ENCODE results near the gene MBP.

The MBP gene

DNA sequence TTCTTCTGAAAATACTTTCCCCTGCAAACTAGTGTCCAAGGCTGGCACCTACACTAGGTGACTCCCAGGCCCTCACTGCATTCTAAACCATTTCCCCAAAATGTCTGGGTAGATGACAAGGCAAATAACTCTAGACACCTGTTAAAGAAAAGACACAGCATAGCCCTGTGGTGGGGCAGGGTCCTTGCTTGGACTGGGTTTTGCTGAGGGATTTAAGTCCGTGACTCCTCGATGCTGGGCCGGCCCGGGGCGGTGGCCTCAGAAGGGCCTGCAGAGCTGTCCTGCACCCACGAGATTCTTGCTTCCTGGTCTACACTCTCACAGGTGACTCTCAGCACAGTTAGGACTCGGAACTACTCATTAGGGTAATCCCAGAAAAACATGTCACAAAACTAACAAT lies 55.2 kb downstream of the MBP start:
- TF ChIP-seq, protein P1, sequence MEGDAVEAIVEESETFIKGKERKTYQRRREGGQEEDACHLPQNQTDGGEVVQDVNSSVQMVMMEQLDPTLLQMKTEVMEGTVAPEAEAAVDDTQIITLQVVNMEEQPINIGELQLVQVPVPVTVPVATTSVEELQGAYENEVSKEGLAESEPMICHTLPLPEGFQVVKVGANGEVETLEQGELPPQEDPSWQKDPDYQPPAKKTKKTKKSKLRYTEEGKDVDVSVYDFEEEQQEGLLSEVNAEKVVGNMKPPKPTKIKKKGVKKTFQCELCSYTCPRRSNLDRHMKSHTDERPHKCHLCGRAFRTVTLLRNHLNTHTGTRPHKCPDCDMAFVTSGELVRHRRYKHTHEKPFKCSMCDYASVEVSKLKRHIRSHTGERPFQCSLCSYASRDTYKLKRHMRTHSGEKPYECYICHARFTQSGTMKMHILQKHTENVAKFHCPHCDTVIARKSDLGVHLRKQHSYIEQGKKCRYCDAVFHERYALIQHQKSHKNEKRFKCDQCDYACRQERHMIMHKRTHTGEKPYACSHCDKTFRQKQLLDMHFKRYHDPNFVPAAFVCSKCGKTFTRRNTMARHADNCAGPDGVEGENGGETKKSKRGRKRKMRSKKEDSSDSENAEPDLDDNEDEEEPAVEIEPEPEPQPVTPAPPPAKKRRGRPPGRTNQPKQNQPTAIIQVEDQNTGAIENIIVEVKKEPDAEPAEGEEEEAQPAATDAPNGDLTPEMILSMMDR (IDR thresholded peaks at IDR 0.05): no peak
- H3K9me3 Mint-ChIP-seq: no peaks in the 10 kb centered on the region
- no peak overlapping the region for H3K4me3 Mint-ChIP-seq
- no peak for DNase-seq
- H3K27ac Mint-ChIP-seq: no peak overlapping the region
- no peaks in the 10 kb centered on the region for H3K36me3 Mint-ChIP-seq (ENCODE audit: low read depth)
- H3K4me1 Mint-ChIP-seq: peaks cover 15% of the 10 kb centered on the region
- H3K27me3 Mint-ChIP-seq (ENCODE audit: low read depth, poor library complexity): peaks cover 14% of the 10 kb centered on the region

- H3K36me3 Mint-ChIP-seq (ENCODE audit: low read depth): no peaks in the 10 kb centered on the region
- H3K4me1 Mint-ChIP-seq: peaks cover 15% of the 10 kb centered on the region
- peaks cover 12% of the 10 kb centered on the region for H3K27me3 Mint-ChIP-seq (ENCODE audit: low read depth, poor library complexity)
These were observed 56.5 kb downstream of the MBP start for GRCh38 chr18:77076111-77076510.

GRCh38 chr18:77074431-77074830 lies 58.2 kb downstream of the MBP start:
- H3K9me3 Mint-ChIP-seq: no peaks in the 10 kb centered on the region
- TF ChIP-seq, protein P1 (IDR thresholded peaks at IDR 0.05): no peak
- H3K27ac Mint-ChIP-seq: no peak overlapping the region
- no peaks in the 10 kb centered on the region for H3K36me3 Mint-ChIP-seq (ENCODE audit: low read depth)
- peaks cover 12% of the 10 kb centered on the region for H3K27me3 Mint-ChIP-seq (ENCODE audit: low read depth, poor library complexity)
- H3K4me3 Mint-ChIP-seq: no peak overlapping the region
- no peak for DNase-seq
- peaks cover 24% of the 10 kb centered on the region for H3K4me1 Mint-ChIP-seq

More at GRCh38 chr18:77076111-77076510, 56.5 kb downstream of the MBP start:
- Mint-ChIP-seq H3K27ac (no peak overlapping the region), H3K4me3 (no peak overlapping the region), H3K9me3 (no peaks in the 10 kb centered on the region)
- no peak for DNase-seq
- TF ChIP-seq, protein P1 (IDR thresholded peaks at IDR 0.05): no peak

DNA sequence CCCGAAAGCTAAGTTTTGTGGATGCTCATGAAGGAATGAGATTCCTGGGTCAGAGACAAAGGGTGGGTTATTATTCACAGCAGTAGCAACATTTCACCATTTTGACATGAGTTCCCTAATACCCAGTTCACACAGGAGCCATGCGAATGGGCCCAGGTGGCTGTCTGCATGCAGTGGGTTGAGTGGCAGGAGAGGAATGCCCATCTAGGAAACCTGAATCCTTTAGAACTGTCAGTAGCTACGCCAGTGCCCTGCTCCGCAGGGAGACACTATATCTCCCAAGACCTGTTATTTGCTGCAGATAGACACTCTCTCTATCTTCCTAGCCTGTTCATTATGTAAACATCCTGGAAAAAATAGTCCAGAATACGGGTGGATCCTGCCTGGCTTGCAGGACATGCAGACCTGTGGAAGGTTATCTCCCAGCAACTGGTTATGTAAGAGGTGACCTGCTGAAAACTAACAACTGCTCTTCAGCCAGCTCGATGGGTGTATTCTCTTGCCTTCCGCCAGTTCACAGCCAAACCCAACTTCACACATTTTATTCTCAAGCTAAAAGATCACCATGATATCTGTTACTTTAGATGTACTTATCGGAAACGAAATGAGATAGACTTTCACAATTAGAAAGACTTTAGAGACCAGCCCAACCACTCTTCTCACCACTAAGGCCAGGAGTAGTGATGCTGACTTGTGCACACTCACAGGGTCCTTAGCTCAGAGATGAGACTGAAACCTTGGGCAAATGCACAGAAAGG lies 59.1 kb downstream of the MBP start:
- Mint-ChIP-seq H3K27me3 (ENCODE audit: low read depth, poor library complexity) (peaks cover 12% of the 10 kb centered on the region), H3K27ac (no peak overlapping the region), H3K9me3 (no peaks in the 10 kb centered on the region), H3K4me3 (no peak overlapping the region), H3K4me1 (peaks cover 29% of the 10 kb centered on the region), H3K36me3 (ENCODE audit: low read depth) (no peaks in the 10 kb centered on the region)
- no peak for DNase-seq
- TF ChIP-seq, protein P1 (IDR thresholded peaks at IDR 0.05): no peak

DNA sequence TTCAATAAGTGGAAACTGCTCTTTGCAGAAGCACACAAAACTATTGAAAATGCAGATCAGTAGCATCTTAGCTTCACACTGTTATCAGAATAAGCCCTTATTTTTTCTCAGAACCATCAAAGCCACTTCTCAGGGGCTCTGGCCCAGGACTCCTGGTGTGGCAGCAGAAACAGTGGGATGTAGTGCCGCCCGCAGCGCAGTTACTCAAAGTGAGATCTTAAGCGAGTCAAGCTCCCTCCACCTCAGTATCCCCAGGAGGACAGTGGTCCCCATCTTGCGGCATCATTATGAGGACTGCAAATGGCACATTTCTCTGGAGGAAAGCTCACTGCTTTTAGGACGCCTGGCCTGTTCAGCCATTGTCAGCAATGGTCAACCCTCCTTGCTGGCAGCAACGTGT lies 60.0 kb downstream of the MBP start:
- Mint-ChIP-seq H3K4me3 (no peak overlapping the region), H3K27me3 (ENCODE audit: low read depth, poor library complexity) (peaks cover 8% of the 10 kb centered on the region), H3K4me1 (peaks cover 32% of the 10 kb centered on the region), H3K27ac (no peak overlapping the region), H3K36me3 (ENCODE audit: low read depth) (no peaks in the 10 kb centered on the region), H3K9me3 (no peaks in the 10 kb centered on the region)
- DNase-seq: no peak
- TF ChIP-seq, protein P1 (IDR thresholded peaks at IDR 0.05): no peak

- Mint-ChIP-seq H3K27ac (no peak overlapping the region), H3K4me1 (peaks cover 40% of the 10 kb centered on the region), H3K36me3 (ENCODE audit: low read depth) (no peaks in the 10 kb centered on the region), H3K4me3 (no peak overlapping the region), H3K27me3 (ENCODE audit: low read depth, poor library complexity) (peaks cover 6% of the 10 kb centered on the region), H3K9me3 (no peaks in the 10 kb centered on the region)
- TF ChIP-seq, protein P1 (IDR thresholded peaks at IDR 0.05): no peak
- DNase-seq: no peak
These were observed 60.8 kb downstream of the MBP start for GRCh38 chr18:77071711-77072292.
